IPS DF 4.7 (cell line): Measurements from ENCODE around the gene PRDM9.
"Not testable (repeated sequence)": the region's sequence is repeated elsewhere in the genome, so short reads cannot be mapped to it uniquely, and the experiment has no call there.

ENCODE experiments used
- DNase-seq: peaks from one replicate; pipeline ENCODE4 v3.0.0-alpha.2; 2013; ENCODE audit warnings: low spot score; ENCODE audit errors: extremely low read depth

PRDM9 gene

GRCh38 chr5:23507278-23507685 is at the start of gene PRDM9:
Gene PRDM9, plus strand, starts transcription at chr5:23507609. Its CDS starts 1,425 bp downstream, at chr5:23509034.
- peak; percentile 60 for DNase-seq

DNA sequence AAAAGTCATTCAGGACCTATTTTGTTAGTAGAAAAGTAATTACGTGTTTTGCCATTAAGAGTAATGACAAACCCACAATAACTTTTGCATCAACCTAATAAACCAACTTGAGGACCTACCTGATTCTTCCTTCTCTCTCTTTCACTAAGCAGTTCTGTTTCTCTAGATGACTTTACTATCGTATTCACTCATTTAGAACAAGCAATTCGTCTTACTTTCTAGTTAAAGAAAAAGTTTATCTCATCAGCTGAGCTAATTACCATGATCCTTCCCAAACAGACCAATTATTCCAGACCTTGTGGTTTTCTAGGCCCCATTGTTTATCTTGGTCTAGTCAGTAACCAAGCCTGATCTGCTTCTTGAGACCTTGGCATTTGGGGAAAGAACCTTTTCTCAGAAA is 49.6 kb upstream of the PRDM9 start:
- no peak for DNase-seq

- DNase-seq = no peak
Measured at GRCh38 chr5:23459214-23459613, 48.2 kb upstream of the PRDM9 start.

DNA sequence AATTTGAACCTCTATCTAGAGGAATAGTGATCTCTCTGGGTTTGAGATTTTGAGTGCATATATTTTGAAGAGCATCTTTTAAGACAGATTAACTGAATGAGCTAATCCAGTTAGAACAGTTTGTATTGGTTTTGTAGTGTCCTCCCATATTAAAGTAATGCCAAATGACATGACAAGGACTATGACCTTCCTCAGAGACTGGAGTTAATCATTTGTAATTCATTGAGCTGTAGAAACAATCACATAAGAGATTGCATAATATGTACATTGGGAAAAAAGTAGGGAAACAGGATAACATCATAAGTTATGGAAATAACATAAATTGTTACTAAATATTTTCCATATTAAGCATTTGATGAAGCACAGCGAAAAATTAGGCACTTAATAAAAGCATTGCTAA is 45.8 kb upstream of the PRDM9 start:
- no peak for DNase-seq

- DNase-seq = no peak
Measured at GRCh38 chr5:23466401-23466912, 41.0 kb upstream of the PRDM9 start.

GRCh38 chr5:23468658-23469057 is 38.8 kb upstream of the PRDM9 start:
- no peak for DNase-seq

- no peak for DNase-seq
Measured at GRCh38 chr5:23473915-23474314, 33.5 kb upstream of the PRDM9 start.

DNA sequence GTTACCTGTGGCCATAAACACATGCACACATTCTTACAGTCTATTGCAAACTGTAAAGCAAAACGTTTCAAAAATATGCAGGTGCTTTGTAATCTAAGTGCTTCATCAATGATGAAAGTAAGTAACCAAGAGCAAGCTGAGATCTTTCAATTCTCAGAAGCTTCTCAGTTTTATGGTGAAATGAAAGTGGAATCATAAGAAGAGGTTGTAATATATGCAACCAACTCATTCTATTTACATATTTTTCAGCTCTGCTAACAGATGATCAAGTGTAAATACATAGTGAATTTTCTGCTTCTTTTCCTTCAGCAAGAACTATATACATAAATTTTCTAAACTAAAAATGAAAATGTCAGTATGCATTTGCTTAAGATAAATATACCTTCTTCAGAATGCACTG is 33.1 kb upstream of the PRDM9 start:
- no peak for DNase-seq

- no peak for DNase-seq
Measured at GRCh38 chr5:23476580-23476979, 30.8 kb upstream of the PRDM9 start.

GRCh38 chr5:23482642-23483041 is 24.8 kb upstream of the PRDM9 start:
- DNase-seq = no peak

DNA sequence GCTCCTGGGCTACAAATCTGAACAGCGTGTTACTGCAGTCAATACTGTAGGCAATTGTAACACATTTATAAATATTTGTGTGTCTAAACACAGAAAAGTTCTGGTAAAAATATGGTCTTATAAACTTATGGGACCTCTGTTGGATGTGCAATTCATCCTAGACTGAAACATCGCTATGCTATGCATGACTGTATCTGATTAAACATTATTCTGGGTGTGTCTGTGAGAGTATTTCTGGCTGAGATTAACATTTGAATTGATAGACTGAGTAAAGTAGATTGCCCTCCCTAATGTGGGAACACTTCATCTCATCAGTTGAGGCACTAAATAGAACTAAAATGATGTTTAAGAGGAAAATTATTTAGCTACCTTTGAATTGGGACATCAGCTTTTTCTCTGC is 24.3 kb upstream of the PRDM9 start:
- DNase-seq = no peak

DNA sequence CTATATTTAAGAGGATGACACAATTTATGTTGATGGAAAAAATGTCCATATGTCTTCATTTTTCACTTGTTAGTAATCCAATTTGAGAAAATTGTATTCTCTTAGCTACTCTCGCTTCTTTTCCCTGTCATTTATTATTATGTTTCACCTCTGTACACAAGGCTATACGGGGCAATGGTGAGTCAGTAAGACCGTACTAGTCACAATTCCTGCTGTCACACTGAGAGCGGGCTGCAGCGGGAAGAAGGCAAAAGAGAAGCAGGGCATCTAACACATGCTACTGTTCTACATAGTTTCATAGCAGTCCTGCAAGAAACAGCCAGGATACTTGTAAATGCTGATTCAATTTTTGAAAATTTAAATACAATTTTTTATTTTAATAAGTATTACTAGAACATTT is 23.3 kb upstream of the PRDM9 start:
- DNase-seq = no peak

DNA sequence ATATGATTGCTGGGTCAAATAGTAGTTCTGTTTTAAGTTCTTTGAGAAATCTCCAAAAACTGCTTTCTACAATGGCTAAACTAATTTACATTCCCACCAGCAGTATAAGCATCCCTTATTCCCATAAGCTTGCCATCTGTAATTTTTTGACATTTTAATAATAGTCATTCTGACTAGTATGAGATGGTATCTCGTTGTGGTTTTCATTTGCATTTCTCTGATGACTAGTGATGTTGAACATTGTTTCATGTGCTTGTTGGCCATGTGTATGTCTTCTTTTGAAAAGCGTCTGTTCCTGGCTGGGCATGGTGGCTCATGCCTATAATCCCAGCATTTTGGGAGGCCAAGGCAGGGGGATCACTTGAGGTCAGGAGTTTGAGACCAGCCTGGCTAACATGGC is 21.2 kb upstream of the PRDM9 start:
- DNase-seq = not testable (repeated sequence)

DNA sequence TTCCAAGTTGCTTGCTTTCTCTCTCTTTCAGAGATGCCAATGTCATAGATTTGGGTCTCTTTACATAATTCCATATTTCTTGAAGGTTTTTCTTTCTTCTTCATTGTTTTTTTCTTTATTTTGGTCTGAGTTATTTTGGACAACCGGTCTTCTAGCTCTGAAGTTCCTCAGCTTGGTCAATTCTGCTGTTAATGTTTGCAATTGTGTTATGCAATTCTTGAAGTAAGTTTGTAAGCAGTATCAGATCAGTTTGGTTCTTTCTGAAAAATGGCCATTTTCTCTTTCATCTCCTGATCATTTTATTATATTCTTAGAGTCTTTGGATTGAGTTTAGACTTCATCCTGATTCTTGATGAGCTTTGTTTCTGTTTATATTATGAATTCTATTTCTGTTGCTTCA is 16.4 kb upstream of the PRDM9 start:
- no peak for DNase-seq

DNA sequence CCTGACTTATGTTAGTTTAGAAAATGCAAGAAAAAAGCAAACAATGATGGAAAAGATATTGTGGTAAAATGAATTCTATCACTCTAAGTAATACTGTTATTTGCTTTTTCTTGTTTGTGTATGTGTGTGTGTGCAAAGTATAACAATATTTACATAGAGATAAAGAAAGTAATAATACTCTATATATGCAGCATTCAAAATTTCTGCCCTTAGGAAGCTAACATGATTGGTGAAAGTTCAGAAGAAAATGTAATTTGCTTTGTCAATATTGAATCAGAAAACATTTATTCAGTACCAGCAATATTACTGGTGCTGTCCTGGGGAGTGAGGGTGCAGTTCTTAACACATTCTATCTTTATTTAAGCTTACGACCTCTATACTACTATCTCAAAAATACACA is 12.9 kb upstream of the PRDM9 start:
- no peak for DNase-seq

GRCh38 chr5:23496576-23496975 is 10.8 kb upstream of the PRDM9 start:
- DNase-seq = no peak

DNA sequence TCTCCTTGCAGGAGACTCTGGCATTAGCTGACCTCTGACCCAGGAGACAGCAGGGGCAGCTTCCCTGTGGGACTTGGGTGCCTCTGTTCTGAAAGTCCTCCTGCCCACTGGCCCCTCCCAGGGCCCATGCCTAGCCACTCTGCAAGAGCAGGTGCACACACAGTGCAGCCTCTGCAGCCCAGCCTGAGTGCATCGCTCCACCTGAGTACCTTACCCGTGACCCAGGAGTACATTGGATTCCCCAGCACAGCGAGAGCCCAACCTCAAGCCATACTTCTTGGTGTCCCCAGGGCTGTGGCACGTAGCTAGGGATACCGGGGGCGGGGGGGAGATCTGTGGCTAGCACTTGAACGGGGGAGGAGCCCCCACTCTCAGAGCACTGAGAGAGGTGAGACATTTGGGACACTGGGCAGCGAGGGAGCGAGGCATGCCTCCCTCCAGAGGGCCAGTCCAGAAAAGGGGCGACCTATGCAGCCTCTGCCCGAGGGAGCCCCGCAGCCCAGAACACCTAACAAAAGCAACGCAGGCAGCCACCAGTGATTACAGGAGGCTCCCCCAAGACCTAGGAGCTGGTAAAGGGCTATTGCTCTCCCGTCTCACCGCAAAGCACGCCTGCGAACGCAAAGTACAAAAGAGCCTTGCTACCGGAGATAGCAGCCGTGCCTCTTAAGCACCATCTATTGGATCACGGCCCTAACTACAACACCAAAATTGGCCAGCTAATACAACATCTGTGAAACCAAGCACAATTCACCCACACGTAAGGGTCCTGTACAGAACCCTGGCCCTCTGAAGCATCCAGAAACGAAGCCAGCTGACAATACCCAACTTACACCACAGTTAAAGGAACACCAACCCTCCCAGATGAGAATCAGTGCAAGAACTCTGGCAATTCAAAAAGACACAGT is 826 bp upstream of the PRDM9 start:
- peak; percentile 25 for DNase-seq

- not testable (repeated sequence) for DNase-seq
Measured at GRCh38 chr5:23510434-23510833, 3.0 kb downstream of the PRDM9 start.

DNA sequence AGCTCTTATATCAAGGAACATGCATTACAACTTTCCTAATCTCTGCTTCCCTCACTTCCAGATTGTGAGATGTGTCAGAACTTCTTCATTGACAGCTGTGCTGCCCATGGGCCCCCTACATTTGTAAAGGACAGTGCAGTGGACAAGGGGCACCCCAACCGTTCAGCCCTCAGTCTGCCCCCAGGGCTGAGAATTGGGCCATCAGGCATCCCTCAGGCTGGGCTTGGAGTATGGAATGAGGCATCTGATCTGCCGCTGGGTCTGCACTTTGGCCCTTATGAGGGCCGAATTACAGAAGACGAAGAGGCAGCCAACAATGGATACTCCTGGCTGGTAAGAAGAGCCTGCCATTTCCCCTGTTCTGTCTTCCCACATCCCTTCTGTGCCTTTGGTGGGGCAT is 15.1 kb downstream of the PRDM9 start:
- no peak for DNase-seq

- DNase-seq = no peak
Measured at GRCh38 chr5:23523031-23523430, 15.6 kb downstream of the PRDM9 start.

- no peak for DNase-seq
Measured at GRCh38 chr5:23523998-23524397, 16.6 kb downstream of the PRDM9 start.

DNA sequence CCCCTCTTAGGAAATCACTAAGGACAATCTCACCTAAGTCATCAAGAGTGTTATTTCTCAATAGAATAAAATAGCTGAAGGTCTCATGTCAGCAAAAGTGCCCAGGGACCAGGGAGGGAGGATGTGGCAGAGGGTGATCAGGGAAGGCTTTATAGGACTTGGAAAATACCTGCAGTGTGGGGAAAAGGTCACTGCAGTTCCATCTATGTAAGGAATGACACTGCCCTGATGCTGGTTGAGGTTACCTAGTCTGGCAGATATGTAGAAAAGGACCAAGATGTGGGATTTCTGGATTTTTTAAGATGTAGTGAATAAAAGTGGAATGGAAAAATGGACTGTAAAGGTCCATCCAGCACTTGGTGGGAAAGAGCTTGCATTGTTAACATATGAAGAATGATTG is 18.3 kb downstream of the PRDM9 start:
- no peak for DNase-seq

DNA sequence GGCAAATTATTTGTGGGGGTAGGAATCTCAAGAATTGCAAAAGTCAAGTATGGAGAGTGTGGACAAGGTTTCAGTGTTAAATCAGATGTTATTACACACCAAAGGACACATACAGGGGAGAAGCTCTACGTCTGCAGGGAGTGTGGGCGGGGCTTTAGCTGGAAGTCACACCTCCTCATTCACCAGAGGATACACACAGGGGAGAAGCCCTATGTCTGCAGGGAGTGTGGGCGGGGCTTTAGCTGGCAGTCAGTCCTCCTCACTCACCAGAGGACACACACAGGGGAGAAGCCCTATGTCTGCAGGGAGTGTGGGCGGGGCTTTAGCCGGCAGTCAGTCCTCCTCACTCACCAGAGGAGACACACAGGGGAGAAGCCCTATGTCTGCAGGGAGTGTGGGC is 19.2 kb downstream of the PRDM9 start:
- DNase-seq = not testable (repeated sequence)
